GM19099 (cell line): ENCODE data around the gene ZNF678.

Source experiments
- POLR2A ChIP-seq: IDR thresholded peaks from 3 replicates; pipeline ENCODE4 v1.6.1; 2011; ENCODE audit warnings: low read depth; ENCODE audit not compliant: insufficient read length; ENCODE audit errors: extremely low read depth

ZNF678 gene

DNA sequence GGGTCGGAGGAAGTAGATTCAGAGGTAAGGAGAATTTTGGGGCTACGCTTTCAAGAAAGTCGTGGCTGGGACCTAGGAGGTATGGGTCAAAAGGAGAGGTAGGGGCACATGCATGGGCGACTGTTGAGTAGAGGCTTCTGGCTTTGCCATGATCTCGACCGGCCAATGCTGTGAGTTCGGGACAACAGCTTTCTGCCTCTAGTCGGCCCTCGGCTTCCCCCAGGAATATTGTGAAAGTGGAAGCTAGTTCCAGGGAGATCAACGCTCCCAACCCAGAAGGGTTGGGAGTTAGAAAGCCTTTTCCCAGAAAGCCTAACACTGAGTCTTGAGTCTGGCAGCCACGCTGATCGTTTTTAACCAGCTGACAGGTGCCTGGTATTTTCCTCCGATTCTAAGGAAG, 69.0 kb downstream of the ZNF678 start:
- TF ChIP-seq POLR2A: no peak

DNA sequence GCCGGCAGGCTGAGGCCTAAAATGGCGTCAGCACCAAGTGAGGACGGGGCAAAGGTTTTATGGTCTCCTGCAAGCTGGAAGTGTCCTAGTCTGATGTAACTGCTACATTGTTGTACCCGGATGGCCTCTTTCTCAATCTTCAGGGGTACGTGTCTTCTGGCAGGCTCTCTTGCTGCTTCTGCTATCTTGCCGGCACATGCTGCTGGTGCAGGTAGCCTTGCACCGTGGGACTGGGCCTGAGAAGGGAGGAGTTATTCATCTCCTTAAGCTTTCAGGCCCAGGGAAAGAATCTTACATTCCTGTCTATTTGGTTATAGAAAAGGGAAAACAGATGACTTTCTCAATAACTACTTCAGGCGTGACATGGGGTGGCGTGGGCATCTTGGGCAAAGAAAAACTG, 72.2 kb downstream of the ZNF678 start:
- no peak for TF ChIP-seq POLR2A

DNA sequence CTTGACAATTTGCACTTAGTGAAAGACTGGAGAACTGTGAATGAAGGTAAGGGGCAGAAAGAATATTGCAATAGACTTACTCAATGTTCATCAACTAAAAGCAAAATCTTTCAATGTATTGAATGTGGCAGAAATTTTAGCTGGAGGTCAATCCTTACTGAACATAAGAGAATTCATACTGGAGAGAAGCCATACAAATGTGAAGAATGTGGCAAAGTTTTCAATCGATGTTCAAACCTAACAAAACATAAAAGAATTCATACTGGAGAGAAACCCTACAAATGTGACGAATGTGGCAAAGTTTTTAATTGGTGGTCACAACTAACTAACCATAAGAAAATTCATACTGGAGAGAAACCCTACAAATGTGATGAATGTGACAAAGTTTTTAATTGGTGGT, 91.1 kb downstream of the ZNF678 start:
- TF ChIP-seq POLR2A: no peak

DNA sequence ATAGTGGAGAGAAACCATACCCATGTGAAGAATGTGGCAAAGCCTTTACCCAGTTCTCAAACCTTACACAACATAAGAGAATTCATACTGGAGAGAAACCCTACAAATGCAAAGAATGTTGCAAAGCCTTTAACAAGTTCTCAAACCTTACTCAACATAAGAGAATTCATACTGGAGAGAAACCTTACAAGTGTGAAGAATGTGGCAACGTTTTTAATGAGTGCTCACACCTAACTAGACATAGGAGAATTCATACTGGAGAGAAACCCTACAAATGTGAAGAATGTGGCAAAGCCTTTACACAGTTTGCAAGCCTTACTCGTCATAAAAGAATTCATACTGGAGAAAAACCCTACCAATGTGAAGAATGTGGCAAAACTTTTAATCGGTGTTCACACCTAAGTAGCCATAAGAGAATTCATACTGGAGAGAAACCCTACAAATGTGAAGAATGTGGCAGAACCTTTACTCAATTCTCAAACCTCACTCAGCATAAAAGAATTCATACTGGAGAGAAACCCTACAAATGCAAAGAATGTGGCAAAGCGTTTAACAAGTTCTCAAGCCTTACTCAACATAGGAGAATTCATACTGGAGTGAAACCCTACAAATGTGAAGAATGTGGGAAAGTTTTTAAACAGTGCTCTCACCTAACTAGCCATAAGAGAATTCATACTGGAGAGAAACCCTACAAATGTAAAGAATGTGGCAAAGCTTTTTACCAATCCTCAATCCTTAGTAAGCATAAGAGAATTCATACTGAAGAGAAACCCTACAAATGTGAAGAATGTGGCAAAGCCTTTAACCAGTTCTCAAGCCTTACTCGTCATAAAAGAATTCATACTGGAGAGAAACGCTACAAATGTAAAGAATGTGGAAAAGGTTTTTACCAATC, 91.7 kb downstream of the ZNF678 start:
- no peak for TF ChIP-seq POLR2A

DNA sequence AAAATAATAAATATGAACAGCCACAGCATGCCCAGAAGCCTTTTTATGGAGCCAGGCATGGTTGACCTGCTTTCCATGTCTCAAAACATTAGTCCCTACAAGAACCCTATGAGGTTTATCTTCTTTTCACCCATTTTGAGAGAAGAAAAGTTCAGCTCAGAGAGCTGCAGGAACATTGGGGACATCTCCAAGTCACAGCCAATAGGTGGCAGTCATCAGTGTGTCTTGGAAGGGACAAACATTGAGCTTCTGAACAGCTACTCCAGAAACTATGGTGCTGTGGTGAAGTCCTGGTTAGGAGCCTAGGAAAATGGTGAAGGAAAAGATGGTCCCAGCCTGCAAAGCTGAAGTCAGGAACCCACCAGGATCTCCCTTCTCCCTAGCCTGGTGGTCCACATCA, 98.1 kb downstream of the ZNF678 start:
- no peak for TF ChIP-seq POLR2A

DNA sequence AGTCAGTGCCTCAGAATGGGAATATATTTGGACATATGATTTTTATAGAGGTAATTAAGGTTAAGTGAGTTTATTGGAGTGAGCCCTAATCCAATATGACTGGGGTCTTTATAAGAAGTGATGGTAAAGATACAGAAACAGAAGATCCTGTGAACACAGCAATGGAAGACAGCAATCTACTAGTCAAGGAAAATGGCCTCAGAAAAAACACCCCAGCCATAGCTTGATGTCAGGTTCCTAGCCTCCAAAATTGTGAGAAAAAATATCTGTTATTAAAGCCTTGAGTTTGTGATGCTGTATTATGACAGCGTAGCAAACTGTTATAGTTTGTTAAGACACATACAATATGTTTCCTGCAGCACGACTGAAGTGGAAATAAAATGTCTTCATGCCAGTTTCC, 99.6 kb downstream of the ZNF678 start:
- no peak for TF ChIP-seq POLR2A

DNA sequence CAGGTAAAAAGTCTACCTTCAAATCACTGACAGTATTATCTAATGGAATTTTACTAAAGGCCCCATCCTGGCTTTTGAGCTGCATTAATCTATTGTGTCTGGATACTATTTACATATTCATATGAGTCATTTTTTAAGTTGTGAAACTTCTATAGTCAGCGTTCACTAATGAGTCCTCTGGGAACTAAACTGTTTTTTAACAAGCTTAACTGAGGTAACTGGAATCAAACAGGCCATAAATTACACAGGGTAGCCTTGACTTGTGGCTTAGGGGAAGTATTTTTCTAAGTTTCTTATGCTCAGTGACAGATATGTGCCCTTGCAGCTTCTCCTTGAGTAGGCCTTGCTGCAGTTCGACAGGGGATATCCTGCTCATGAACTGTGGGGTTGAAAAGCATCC, 102.9 kb downstream of the ZNF678 start:
- no peak for TF ChIP-seq POLR2A

DNA sequence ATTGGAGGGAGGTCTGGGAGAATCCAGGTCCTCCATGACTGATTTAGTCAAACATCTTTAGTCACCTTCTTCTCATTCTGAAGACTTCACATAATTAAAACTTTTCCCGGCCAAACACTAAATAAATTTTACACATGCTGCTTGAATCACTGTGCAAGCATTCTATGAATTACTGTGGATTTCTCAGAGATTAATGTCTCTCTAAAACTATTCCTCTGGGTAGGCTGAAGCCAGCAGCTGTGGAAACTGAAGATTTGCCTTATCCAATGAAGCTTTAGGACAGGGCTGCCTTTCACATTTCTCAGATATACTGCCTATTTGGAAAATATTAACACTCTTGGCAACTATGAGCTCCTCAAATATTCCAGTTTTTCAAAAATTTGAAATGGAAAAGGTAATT, 110.1 kb downstream of the ZNF678 start:
- TF ChIP-seq POLR2A: no peak

DNA sequence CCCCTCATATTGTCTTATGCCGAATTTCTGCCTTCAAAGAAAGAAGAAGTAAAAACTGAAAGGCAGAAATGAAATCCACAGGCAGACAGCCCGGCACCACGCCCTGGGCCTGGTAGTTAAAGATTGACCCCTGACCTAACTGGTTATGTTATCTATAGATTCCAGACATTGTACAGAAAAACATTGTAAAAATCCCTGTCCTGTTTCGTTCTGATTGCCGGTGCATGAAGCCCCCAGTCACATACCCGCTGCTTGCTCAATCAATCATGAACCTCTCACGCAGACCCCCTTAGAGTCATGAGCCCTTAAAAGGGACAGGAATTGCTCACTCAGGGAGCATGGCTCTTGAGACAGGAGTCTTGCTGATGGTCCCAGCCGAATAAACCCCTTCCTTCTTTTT, 122.5 kb downstream of the ZNF678 start:
- TF ChIP-seq POLR2A: no peak

DNA sequence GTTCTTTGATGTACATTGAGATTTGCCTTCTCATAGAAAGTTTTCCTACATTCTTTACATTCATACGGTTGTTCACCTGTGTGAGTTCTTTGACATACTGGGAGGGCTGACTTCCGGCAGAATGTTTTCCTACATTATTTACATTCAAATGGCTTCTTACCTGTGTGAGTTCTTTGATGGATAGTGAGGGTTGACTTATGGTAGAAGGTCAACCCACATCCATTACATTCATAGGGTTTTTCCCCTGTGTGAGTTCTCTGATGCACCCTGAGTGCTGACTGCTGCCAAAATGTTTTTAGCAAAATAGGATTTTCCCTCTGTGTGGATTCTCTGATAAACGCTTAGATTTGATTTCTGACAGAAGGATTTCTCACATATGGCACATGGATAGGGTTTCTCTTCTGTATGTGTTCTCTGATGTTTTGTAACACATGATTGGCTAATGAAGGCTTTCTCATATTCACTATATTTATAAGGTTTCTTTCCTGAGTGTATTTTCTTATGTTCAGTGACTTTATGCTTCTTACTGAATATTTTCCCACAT, 134.0 kb downstream of the ZNF678 start:
- no peak for TF ChIP-seq POLR2A

DNA sequence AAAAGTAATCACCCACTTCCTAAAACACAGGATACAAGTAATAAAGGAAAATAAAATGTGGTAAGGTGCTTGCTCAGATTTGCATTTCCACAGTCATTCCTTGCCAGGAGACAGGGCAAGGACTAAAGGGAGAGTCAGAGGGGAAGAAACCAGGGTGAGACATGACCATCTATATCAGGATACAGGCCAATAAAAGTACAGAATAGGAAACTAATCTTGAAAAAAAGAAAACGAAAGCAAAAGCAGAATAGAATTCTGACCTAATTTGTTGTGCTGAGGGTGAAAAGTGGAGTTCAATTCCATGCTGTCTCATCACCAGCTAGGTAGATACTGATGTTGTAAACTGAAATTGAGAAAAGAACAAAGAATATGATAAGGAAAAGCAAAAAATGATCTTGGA, 144.5 kb downstream of the ZNF678 start:
- TF ChIP-seq POLR2A: no peak

DNA sequence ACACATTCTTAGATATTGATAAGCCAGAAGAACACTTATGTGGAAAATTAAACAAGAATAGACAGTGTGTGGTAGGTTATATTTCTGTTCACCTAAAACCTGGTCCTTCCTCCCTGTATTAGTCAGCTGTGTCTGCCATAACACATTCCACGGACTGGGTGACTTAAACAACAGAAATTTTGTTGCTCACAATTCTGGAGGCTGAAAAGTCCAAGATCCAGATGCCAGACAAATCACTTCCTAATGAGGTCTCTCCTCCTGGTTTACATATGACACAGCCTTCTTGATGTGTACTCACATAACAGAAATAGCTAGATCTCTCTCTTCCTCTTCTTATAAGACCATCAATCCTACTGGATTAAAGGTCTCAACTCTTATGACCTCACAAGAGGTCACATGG, 146.1 kb downstream of the ZNF678 start:
- TF ChIP-seq POLR2A: no peak

DNA sequence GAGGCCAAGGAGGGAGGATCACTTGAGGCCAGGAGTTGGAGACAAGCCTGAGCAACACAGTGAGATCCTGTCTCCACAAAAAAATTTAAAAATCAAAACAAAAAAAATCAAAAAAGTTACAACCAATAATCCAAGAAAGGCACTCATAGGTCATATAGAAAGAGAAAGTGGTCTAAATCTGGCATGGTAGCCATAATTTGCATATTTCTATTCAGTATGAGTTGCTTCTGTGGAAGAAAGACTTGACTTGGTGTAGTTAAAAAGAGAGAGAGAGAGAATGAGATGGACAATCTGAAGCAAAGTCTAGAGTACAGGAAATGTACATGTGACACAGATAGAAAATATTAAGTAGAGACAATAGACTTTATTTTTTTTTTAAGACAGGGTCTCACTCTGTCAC, 149.3 kb downstream of the ZNF678 start:
- TF ChIP-seq POLR2A: no peak

DNA sequence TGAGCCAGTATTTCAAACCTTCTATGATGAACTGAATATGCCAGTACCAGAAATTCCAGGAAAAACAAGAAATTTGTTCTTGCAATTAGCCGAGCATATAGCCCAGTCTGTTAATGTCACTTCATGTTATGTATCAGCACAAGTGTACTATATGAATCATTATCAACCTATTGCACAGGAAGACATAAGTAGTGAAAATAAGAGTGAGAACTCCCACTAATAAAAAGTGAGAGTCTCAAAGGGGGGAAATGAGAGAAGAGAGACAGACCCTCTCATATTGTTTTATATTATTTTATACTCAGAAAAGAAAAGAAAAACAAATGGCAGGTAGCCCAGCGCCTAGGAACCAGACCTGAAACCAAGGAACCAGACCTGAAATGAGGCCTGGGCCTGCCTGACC, 155.6 kb downstream of the ZNF678 start:
- no peak for TF ChIP-seq POLR2A

DNA sequence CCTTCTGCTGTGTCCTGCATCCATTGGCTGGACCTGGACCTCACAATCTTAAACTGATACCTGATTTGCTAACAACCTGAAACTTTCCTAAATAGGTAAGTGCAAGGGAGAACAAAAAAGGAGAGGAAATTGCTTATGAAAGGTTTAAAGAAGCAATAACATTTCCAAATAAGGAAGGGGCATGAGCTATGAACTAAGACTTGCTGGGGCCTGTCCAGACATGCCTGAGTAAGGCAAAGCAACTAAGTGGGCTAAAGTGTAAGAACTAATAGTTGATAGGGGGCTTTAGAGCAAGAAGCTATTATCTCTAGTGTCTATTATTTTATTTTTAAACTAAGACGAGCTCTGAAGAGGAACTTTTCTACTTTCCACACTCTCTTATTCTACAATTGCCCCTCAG, 160.1 kb downstream of the ZNF678 start:
- TF ChIP-seq POLR2A: no peak

DNA sequence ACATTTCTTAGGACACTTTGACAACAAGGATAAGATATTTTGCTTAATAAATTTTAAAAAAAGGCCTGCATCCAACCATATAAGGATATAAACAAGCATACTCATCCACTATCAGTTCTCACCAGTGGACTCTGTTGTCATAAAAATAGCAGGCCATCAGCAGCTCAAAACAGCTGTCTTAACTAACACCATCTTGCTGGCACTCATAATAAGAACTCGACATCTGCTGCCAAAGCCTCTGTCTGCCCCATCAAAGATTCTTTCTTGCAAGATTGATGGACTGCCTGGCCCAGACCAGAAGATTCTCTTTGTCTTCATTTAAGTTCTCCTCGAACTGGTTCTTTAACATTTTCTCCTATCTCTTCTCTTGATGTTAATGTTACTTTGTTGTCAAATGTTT, 161.7 kb downstream of the ZNF678 start:
- no peak for TF ChIP-seq POLR2A

DNA sequence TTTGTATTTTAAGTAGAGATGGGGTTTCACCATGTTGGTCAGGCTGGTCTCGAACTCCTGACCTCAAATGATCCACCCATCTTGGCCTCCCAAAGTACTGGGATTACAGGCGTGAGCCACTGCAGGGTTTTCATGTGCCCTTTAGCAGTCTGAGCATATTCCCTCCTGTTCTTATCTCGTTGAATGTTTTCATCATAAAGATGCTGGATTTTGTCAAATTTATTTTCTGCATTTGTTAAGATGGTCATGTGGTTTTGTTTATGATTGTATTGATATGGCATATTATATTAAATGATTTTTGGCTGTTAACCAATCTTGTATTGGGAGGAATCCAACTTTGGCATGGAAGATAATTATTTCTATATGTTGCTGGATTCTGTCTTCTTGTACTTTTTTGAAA, 163.0 kb downstream of the ZNF678 start:
- no peak for TF ChIP-seq POLR2A
